AG20443 (cell line): ENCODE measurements around the gene R3HDM2.

Experiments used
- DNase-seq: peaks from one replicate; pipeline ENCODE4 v3.0.0; 2012; ENCODE audit warnings: low spot score, mixed read lengths

R3HDM2 gene

DNA sequence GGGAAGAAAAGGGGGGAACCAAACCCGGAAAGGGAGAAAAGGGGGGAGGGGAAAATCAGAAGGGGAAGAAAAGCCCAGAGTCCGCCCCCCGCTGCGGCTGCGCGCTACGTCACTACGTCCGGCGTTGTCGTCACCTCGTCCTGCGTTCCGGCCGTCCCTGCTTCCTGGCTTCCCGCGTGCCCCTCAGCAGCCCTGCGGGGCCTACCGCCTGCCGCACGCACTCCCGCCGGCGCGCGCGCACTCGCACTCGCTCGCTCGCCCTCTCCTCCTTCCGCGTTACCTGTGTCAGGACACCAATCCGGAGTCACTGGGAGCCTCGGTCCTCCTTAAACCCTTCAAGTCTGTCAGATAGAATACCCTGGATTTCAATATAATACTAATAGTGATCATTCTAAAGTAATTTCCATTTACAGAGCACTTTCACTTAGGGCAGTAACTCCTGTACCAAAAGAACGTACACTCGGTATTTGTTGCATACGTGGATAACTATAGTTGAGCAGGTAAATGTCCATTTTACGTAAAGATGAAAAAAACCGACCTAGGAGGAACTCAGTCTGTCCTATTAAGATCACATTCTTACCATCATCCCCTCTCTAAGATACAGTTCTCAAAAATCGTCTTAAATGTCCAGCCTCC lies at the start of gene R3HDM2:
TSS of gene R3HDM2 (minus strand) at position 113 of the 636 bp plus-strand sequence. CDS start 120,615 bp downstream, outside the sequence.
- peak; percentile 99 for DNase-seq

DNA sequence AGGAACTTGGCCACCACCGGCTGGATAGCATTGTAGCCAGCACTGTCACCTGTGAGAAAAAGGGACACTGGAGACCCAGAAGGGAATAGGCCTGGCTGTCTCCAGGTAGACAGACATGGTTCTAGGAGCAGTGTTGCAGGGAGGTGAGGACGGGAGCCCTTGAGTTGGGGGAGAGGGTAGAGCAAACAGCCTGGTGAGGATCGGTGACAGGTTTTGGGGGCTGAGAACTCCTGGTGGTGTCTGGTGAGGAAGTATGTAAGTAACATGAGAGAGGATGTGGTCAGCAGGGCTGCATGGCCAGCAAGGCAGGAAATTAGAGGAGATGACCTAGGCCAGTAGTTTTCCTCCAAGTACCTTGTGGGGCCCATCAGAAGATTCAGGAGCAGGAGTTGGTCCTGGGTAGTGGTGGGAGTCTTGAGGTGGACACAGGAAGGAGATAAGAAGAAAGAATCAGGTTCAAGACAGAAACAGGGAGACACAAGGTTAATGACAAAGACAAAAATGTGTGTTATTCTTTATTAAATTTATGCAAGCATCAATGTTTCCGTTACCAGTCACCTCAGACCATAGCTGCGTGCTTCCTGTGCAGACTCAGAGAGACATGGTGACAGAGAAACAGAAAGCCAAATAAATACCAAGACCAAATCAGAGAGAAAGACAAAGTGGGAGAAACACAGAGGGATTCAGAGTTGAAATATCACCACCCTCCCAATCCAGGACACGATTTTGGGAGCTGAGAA lies 48.7 kb upstream of the R3HDM2 start, which contains the start of gene ARHGAP9:
TSS of gene ARHGAP9 (minus strand) at position 491 of the 740 bp plus-strand sequence. CDS start at position 31, 460 bp downstream.
- DNase-seq = no peak

DNA sequence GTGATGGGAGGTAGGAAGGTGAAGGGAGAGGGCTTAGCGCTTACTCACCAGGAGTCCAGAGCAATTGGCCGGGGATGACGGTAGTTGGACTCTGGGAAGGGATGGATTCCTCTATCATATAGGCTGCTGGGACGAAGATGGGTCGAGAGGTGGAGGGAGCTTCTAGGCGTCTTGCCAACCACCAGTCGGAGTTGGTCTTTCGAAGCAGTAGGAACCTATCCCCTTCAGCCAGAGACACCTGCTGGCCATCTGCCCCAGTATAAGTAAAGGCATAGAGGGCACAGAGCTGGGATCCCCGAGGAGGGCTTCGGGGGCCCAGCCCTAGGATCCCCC lies 48.2 kb upstream of the R3HDM2 start:
- DNase-seq = no peak

DNA sequence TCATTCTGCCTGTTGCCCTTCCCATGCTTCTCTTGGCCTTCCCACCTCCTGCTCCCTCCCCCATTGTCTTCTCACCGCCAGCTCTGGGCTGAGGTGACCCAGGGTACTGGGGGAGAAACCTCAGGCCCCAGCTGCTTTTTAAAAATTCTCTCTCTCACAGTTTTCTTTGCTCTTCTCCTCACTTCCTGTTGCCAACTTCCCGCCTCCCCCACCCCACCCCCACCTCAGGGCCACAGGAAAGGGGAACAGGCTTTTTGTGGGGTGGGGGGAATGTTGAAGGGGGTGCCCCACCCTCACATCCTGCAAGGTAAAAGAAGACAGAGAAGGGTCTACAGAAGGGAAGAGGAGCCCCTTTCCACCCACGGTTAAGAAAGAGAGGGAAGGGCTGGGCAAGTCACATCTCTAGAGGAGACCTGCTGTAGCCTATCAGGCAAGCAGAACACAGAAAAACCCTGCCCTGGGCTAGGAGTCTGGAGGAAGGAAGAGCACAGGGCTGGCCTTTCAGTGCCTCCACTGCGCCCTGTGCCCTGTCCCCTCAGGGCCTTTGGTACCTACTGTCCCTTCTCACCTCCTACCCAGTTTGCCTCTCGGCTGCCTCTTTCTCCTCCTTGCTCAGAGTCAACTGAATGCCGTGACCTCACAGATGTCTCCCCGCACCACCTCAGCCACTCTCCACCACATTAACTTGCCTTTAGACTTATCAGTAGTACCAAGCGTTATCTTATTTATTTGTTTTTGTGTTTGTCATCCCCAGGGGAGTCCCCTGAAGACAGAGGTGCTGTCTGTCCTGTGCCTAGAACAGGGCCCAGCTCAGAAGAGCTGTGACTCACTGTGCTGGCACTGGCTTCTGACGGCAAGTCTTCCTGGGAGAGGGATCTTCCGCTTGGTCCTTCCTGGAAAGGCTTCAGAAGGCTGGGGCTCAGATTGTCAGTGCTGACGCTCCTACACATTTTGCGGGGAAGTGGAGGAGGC lies 47.2 kb upstream of the R3HDM2 start:
- DNase-seq = no peak

DNA sequence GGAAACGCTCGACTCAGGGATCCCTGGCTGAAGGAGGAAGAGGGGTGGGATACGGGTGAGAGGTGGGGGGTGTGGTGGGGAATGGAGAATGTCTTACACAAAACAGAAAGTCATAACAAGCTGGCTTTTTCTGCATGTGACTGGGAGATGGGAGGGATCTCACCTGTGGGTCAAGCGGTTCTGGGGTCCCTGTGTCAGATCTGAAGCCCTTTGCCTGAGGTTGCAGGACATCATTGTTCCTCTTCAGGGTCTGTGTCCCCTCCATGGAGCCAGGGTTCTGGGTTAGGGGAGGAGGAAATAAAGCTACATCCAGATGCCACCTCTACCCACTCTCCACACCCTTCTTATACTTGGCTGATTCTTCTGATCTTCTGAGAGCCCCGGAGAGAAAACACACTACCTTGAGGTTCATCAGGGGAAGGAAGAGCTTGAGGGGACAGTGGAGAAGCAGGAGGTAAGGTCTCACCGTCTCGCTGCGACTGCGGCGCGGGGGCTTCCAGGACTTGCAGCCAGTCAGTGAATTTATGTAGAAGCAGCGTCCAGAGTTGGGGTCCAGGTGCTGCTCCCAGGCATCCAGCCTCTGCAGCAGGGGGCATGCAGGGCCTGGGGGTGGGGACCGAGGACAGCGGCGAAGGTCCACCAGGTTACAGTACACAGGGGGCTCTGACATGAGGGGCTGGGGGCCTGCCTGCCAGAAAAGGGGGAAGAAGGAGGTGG lies 46.3 kb upstream of the R3HDM2 start:
- DNase-seq = no peak

DNA sequence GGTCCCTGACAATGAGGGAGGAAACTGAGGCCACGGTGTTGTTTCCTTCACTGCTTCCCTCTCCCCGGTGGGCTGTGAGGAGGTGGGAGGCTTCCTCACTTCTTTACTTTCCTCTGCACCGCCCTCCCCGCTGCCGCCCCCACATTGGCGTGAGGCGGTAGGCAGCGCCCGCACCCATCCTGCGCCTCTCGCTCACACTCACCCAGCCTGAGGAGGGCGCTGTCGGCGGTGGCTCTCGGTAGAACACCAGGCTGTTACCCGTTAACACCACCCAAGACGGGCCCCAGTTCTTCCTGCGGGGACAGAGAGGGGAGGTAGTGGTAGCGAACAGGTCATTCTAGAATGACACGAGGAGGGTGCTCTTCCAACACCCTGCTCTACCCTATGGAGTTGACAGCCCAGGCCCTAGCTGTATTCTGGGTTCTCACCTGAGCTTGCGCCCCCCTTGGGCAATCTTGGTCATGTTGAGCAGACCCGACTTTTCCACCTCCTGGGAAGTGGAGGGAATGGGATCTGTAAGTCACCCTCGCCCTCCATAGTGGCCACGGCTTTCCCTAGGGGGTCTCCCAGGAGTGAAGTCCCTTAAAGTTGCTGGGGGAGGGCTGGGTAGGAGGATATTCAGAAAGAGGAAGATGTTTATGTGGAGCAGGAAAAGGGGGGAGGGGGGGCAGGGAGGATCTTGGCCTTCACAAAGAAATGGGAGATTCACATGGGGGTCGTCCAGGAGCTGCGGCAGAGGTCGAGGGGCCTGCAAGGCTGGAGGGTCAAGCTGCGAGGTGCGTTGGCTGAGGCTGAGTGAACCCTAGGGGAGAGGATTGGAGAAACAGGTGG lies 45.5 kb upstream of the R3HDM2 start:
- no peak for DNase-seq

DNA sequence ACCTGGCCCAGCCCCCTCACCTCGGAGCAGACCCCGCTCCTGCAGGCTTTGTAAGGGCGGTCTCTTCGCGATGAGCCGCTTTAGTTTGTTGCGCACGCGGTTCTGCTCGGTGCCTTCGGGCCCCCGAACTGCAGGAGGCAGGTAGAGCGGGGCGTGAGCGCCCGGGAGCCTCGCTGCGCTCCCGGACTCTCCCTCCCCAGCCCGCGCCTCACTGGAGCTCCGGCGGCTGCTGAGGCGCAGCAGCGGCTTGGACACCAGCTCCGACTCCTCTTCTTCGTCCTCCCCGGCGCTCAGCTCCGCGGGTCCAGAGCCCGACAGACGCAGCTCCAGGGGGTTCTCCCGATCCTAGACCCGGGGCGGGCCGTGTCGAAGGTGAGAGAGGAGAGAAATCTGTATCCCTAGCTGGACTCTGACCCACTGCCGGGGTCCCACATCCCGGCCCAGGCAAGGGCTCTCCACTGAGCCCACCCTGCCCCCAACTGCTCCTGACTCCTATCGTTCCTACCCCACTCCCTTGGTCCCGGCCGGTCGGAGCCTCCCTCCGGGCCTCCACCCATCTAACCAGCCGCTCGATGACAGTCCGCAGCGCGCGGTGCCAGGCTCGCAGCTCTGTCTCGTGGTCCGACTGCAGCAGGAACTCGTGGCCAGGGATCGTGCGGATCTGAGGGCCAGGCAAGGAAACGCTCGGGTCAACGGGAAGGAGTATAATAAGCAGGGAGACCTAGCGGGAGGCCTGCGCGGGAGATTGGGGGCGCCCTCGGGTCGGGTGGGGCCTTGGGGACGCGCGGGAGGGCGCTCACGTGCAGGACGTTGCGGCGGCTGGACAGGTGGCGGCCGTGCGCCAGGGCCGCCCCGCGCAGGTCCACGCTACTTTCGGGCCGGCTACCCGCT lies 44.7 kb upstream of the R3HDM2 start:
- DNase-seq = peak; percentile 71

DNA sequence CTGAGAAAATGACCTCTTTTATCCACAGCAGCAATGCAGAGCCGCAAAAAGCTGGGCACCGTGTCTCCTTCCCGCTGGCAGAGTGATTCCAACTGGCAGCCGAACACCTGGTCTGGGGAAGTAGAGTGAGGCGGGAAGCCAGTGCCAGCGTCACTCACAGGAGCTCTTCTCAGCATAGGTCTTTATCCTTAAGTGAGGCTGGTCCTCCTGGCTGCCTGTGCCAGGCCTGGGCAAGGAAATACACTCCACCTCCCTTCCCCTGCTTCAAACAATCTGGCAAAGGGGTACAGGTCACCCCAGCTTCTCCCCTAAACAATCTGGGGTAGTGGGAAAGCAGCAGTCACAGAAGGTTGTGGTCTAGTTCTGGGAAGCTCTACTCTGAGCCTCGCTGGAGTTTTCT lies 44.0 kb upstream of the R3HDM2 start:
- no peak for DNase-seq

DNA sequence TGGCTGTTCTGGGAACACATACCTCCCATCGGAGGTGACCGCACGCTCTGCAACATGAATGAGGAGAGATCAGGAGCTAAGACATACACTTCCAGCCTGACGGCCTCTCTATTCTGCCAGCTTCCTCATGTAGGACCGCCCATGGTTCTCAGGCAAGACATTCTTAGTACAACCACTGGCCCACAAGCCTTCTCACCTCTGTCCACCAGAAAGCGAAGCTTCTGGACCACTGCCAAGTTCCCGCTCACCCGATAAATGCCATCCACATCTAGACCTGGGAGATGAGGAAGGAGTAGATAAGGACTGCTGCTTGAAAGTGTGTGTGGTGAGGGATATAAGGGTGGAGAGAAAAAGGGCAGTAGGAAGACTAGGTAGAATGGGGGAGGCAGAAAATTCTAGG lies 43.6 kb upstream of the R3HDM2 start:
- no peak for DNase-seq

DNA sequence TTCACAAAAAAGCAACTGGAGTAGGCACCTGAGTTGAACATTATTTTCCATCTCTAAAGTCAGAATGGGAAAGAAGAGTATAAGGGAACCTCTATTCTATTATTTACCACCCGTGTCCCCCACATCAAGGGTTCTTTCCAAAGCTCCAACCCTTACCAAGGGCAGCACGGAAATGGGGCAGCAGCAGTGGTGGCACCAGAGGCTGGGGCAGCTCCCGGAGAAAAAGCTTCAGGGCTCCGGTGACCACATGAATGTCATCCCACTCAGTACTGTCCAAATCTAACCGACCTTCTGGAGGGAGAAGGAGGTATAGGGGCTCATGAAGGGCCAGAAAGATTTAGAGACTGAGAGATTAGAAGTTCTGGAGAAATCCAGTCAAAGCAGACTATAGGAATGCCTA lies 43.0 kb upstream of the R3HDM2 start:
- DNase-seq = no peak

DNA sequence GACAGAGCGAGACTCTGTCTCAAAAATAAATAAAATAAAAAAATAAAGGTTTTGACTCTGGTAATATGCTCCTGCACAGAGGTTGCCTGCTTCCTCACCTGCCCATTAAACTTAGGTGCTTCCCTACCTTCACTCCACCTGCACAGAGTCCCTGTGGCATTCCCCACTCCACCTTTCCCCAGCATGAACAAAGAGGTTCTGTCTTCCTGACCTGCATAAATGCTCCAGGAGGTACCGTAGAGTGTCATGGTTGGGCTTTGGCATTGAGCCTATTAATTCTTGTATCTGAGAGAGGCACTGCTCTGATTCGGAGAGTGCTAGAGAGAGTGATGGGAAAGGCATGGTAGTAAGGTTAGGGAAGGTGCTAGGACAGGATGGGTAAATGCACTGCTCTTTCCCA lies 42.5 kb upstream of the R3HDM2 start:
- DNase-seq = no peak

DNA sequence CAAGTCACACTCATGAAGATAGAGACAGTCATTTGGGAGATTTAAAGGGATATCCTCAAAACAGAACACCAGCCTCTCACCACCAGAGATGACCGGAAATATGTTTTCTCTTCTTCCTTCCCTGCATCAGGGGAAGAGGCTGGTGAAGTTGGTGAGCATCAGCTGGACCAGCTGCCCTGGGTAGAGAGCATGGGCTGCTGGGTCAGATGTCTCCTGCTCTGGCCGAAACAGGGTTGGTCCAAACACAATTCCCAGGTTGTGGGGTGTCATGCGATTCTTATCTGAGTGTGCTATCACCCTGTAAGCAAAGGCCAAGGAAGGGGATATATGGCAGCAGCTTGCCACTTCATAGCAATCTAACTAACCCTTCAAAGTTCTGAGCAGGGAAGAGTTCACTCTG lies 41.5 kb upstream of the R3HDM2 start:
- no peak for DNase-seq

DNA sequence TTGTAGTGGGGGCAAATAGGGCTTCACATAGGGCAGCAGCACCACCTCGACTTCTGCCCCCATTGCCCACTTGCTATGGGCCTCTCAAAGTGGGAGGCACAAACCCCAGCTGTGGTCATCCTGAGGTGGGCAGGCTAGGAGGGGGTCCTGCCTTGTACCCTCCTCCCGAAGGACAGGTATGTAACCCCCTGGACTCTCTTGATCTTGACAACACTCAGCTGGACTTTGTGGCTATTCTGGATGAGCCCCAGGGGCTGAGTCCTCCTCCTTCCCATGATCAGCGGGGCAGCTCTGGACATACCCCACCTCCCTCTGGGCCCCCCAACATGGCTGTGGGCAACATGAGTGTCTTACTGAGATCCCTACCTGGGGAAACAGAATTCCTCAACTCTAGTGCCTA lies 40.8 kb upstream of the R3HDM2 start:
- DNase-seq = no peak

DNA sequence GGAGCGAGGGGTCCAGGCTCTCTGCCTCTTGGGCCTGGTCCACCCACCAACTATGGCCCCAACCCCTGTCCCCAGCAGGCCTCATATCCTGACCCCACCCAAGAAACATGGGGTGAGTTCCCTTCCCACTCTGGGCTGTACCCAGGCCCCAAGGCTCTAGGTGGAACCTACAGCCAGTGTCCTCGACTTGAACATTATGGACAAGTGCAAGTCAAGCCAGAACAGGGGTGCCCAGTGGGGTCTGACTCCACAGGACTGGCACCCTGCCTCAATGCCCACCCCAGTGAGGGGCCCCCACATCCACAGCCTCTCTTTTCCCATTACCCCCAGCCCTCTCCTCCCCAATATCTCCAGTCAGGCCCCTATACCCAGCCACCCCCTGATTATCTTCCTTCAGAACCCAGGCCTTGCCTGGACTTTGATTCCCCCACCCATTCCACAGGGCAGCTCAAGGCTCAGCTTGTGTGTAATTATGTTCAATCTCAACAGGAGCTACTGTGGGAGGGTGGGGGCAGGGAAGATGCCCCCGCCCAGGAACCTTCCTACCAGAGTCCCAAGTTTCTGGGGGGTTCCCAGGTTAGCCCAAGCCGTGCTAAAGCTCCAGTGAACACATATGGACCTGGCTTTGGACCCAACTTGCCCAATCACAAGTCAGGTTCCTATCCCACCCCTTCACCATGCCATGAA lies 40.3 kb upstream of the R3HDM2 start:
- DNase-seq = no peak

DNA sequence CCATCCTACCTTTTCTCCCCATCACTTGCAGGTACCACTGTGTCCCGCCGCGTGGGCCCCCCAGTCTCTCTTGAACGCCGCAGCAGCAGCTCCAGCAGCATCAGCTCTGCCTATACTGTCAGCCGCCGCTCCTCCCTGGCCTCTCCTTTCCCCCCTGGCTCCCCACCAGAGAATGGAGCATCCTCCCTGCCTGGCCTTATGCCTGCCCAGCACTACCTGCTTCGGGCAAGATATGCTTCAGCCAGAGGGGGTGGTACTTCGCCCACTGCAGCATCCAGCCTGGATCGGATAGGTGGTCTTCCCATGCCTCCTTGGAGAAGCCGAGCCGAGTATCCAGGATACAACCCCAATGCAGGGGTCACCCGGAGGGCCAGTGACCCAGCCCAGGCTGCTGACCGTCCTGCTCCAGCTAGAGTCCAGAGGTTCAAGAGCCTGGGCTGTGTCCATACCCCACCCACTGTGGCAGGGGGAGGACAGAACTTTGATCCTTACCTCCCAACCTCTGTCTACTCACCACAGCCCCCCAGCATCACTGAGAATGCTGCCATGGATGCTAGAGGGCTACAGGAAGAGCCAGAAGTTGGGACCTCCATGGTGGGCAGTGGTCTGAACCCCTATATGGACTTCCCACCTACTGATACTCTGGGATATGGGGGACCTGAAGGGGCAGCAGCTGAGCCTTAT lies 39.6 kb upstream of the R3HDM2 start:
- DNase-seq = no peak

DNA sequence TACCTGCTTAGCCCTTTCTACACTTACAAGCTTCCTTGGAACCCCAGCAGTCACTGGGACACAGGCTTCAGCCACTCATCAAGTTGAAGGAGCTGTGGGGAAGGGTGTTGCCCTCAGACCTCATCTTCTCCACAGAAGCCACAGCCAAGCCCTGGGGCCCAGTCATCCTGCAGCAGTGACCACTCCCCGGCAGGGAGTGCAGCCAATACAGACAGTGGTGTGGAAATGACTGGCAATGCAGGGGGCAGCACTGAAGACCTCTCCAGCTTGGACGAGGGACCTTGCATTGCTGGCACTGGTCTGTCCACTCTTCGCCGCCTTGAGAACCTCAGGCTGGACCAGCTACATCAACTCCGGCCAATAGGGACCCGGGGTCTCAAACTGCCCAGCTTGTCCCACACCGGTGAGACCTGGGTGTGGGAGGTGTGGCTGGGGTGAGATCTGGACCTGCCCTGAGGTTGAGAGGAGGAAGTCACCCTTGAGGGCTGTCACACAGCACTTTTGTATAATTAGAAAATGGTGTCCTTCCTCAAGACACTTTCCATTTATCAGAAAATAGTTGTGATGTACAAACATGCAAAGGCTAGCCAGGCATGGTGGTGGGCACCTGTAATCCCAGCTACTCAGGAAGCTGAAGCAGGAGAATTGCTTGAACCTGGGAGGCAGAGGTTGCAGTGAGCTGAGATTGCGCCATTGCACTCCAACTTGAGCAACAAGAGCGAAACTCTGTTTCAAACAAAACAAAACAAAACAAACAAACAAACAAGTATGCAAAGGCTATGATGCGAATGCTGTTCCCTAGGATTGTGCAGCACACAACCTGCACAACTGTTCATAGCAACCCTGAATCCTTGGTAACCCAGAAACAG lies 38.7 kb upstream of the R3HDM2 start:
- DNase-seq = no peak

DNA sequence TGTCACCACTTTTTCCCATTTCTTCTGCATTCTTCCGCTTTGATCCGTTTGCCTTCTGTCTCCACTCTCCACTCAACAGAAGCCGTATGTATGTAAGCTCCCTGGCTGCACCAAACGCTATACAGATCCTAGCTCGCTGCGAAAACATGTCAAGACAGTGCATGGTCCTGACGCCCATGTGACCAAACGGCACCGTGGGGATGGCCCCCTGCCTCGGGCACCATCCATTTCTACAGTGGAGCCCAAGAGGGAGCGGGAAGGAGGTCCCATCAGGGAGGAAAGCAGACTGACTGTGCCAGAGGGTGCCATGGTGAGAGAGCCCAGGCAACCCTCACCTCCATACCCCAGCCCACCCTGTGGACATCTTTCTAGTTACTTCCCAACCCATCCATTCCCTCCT lies 37.1 kb upstream of the R3HDM2 start:
- no peak for DNase-seq
